Loucy (cell line): Measurements from ENCODE around the gene ACCSL.

Experiments
- CTCF ChIP-seq: fragments of 200-600 bp; sonication (generic); conservative IDR thresholded peaks from 2 replicates; pipeline ENCODE4 v1.5.1; 2014; ENCODE audit warnings: mild to moderate bottlenecking, antibody characterized with exemption, low read length
- EZH2phosphoT487 ChIP-seq: fragments of 200-600 bp; IDR thresholded peaks from 2 replicates; pipeline ENCODE4 v1.6.1; 2018; ENCODE audit warnings: antibody characterized with exemption, mild to moderate bottlenecking, moderate library complexity, borderline replicate concordance

GRCh38 chr11:44008088-44008501 is 39.7 kb upstream of the ACCSL start:
- TF ChIP-seq CTCF = no peak
- TF ChIP-seq EZH2phosphoT487 = no peak
